Vagina (tissue), 2 donors: ENCODE data around the gene FAM168B.

ENCODE experiments used
- CTCF ChIP-seq, 3 experiments: fragments of 450-650 bp in 2 of 3; fragments of 200-600 bp in 1 of 3; sonication (generic) in 1 of 3; IDR thresholded peaks; one replicate each; pipeline ENCODE4 v1.5.1; 2017 to 2019; ENCODE audit warnings: antibody characterized with exemption in 3 of 3, mild to moderate bottlenecking in 2 of 3, moderate library complexity in 2 of 3
- POLR2A ChIP-seq, 2 donors: fragments of 450-650 bp; IDR thresholded peaks; one replicate each; pipeline ENCODE4 v1.6.1; 2017; ENCODE audit warnings: antibody characterized with exemption in 2 of 2, mild to moderate bottlenecking in 2 of 2, moderate library complexity in 2 of 2
- POLR2AphosphoS5 ChIP-seq, 2 donors: sonication (generic); formaldehyde crosslinking; IDR thresholded peaks; one replicate each; pipeline ENCODE4 v1.9.0; 2017; ENCODE audit warnings: antibody characterized with exemption in 2 of 2, mild to moderate bottlenecking in 2 of 2, low read depth in 1 of 2; ENCODE audit not compliant: insufficient read depth in 1 of 2

- TF ChIP-seq POLR2A (IDR thresholded peaks at IDR 0.05) (no peak), POLR2AphosphoS5 (IDR thresholded peaks at IDR 0.05; ENCODE audit: insufficient read depth in 1 of 2, low read depth in 1 of 2) (no peak), CTCF (IDR thresholded peaks at IDR 0.05) (no peak)
Observed at GRCh38 chr2:131010566-131010965, 82.7 kb downstream of the FAM168B start.
